ENCODE results near the gene SPATS2L.

The SPATS2L gene

GRCh38 chr2:200306196-200306930 lies at the start of gene SPATS2L:
TSS of gene SPATS2L (plus strand) at chr2:200306693. CDS start at chr2:200389245, 82,552 bp downstream.
- peak; percentile 43 to 47 for DNase-seq

DNA sequence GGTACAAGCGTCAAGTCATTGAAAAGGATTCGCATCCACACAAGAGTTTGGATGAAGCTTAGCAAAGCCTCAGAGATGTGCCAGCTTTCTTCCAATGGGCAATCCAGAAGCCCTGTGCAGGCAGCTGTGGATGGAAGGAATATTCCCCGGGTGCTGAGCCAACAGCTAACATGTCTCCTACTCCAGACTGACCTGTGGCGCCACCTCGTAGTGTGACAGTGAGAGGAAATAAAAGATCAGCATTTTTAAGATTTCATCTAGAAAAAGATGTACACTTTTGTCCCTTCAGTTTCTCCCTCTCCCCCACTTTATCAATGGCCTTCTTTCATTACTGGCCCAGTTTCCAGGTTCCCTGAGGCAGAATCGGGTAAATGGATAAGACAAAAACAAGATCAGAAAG lies 48.9 kb upstream of the SPATS2L start:
- DNase-seq = no peak

GRCh38 chr2:200258081-200258480 lies 48.4 kb upstream of the SPATS2L start:
- no peak for DNase-seq

GRCh38 chr2:200258881-200259576 lies 47.5 kb upstream of the SPATS2L start:
- no peak for DNase-seq

- no peak for DNase-seq
These were observed 46.9 kb upstream of the SPATS2L start for GRCh38 chr2:200259577-200259957.

- DNase-seq = no peak
These were observed 44.4 kb upstream of the SPATS2L start for GRCh38 chr2:200262047-200262446.

GRCh38 chr2:200263279-200263678 lies 43.2 kb upstream of the SPATS2L start:
- no peak for DNase-seq

DNA sequence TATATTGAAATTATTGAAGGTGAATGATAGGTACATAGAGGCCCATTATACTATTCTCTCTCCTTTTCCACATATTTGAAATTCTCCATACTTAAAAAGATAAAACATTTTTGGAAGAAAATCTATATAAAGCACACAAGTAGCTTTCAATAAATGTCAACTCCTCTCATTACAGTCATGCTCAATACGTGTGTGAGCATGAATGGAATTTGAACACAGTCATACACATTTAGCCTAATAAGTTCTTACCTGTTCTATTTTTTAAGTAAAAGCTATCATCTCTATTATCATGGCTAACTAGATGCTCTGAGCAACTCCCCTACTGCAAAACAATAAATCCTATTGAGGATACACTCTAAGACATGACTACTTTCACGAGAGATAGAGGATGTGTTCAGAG lies 41.9 kb upstream of the SPATS2L start:
- DNase-seq = no peak

GRCh38 chr2:200266406-200266805 lies 40.1 kb upstream of the SPATS2L start:
- DNase-seq = no peak

- no peak for DNase-seq
These were observed 39.1 kb upstream of the SPATS2L start for GRCh38 chr2:200267350-200267749.

- DNase-seq = no peak
These were observed 35.8 kb upstream of the SPATS2L start for GRCh38 chr2:200270732-200271131.

DNA sequence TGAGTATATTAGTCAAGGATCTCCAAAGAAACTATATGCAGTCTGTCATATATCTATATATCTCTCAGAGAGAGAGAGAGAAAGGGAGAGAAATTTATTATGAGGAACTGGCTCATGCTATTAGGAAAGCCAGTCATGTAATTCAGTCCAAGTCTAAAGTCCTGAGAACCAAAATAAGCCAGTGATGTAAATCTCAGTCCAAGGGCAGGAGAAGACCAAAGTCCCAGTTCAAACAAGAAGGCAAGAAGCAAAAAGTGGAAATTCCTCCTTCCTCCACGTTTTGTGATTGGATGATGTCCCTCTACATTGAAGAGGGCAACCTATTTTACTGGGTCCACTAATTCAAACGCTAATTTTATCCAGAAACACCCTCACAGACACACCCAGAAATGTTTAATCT lies 34.2 kb upstream of the SPATS2L start:
- DNase-seq = no peak

- DNase-seq = no peak
These were observed 32.1 kb upstream of the SPATS2L start for GRCh38 chr2:200274116-200275075.

GRCh38 chr2:200275295-200276013 lies 31.0 kb upstream of the SPATS2L start:
- no peak for DNase-seq

DNA sequence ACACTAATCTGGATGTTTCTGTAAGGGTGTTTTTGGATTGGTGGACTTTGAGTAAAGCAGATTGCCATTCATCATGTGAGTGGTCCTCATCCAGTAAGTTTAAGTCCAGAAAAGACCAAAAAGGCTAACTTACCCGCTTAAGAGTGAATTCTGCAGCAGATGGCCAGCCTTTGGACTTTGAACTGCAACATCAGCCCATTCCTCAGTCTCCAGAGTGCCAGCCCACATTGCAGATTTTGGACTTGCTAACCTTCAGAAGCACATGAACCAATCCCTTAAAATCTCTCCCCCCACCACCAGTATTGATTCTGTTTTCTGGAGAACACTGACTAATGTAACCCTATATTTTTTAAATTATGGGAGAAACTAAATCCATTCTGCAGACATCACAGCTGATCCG lies 30.0 kb upstream of the SPATS2L start:
- DNase-seq = no peak

DNA sequence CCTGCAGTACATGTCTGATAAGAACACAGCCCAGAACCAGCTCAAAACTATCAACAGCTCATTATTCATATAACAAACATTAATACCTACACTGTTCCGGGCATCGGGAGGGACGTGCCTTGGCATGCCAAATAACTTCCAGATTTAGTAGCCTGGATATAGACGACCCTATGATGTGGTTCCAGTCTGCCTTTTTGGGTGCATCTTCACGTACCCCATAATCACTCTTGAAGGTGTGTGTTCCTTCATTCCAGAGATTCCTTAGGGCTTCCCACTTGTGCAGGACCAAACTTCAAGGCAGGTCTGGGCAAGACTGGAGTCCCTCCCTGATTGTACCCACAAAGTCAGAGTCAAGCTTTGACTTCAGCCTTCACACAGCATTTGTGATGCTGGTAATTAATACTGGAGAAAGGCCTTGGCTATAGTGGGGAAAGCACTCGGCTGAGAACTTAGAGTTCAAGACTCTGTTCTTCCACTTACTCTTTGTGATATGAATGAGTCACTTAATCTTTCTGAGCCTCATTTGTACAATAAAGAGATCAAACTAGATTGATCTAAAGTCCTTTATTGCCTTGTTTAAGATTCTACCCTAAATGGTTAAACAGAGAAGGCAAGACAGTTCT lies 27.7 kb upstream of the SPATS2L start:
- DNase-seq = no peak

- DNase-seq = no peak
These were observed 26.6 kb upstream of the SPATS2L start for GRCh38 chr2:200279857-200280256.

GRCh38 chr2:200286578-200286977 lies 19.9 kb upstream of the SPATS2L start:
- no peak for DNase-seq

DNA sequence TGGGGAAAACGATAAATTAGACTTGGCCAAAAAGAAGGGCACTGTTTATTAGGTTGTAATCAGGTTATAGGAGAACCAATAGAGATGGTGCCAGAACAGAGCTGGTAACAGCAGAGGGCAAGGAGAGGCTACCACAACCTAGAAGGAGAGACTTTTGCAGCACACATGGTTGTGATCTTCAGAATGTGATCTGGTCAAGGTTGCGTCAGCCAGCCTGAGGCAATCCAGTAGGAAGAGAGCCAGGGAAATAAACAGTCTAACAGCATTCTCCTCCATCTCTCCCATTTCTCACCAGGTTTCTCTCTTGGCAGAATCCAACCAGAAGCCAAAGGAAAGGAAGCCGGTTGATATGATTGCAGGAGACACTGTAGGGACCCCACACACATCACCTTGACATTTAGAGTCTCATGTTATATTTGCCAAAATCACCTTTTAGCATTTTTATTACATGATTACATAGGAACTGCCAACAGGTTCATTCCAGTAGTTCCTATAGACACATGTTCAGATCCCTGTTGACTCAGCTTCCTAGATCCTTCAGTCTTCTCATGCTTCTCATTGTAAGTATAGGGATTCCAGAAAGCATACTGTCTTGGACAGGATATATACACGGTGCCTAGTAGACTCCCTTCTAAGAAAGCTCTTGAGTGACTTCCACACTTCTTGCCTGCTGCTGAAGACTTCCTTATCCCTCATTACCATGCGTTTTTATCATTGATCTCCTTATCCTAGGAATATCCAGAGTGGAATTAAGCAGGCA lies 17.6 kb upstream of the SPATS2L start:
- DNase-seq = no peak

GRCh38 chr2:200296118-200296517 lies 10.4 kb upstream of the SPATS2L start:
- DNase-seq = no peak

GRCh38 chr2:200297100-200297499 lies 9.4 kb upstream of the SPATS2L start:
- no peak for DNase-seq
